ENCODE data around the gene RMRP. TPM values are rescaled to one million over a fixed set of nuclear protein-coding genes. Genes with fewer than 3 reads are reported as not detected.
A peak's percentile ranks its signal among the peaks of the same experiment; 100 is the strongest.

Gene RMRP
- polyA plus RNA-seq, 1 of the 3 experiments (the other 2 are of a cell fraction) = 64.9 TPM

DNA sequence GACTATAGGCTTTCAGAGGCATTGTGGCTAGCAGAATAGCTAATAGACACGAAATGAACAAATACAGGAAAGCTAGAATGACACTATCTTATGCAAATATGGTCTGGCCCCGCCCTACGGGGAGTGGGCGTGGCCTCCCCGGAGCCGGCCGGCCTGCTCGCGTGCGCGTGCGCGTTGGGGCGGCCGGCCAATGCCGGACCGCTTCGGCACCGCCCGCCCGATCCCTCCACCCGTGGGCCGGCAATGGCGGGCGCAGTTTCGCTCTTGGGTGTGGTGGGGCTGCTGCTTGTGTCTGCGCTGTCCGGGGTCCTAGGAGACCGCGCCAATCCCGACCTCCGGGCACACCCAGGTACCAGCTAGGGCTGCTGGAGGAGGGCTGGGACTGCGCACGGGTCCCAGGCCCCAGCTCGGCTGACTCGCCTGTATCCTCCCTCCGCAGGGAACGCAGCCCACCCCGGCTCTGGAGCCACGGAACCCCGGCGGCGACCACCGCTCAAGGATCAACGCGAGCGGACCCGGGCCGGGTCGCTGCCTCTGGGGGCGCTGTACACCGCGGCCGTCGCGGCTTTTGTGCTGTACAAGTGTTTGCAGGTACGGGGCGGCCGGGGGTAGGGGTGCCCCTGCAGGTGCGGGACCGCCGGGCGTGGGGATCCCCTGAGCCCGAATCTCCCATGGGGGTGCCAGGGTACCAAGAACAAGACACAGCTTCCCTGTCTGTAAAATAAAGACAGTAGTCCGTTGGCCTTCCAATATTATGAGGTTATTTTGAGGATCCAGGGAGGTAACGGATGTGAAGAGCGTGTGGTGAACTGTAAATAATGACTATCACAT, 533 bp upstream of the RMRP start, which contains the start of gene CCDC107 (continued):
- TF ChIP-seq, protein P1, sequence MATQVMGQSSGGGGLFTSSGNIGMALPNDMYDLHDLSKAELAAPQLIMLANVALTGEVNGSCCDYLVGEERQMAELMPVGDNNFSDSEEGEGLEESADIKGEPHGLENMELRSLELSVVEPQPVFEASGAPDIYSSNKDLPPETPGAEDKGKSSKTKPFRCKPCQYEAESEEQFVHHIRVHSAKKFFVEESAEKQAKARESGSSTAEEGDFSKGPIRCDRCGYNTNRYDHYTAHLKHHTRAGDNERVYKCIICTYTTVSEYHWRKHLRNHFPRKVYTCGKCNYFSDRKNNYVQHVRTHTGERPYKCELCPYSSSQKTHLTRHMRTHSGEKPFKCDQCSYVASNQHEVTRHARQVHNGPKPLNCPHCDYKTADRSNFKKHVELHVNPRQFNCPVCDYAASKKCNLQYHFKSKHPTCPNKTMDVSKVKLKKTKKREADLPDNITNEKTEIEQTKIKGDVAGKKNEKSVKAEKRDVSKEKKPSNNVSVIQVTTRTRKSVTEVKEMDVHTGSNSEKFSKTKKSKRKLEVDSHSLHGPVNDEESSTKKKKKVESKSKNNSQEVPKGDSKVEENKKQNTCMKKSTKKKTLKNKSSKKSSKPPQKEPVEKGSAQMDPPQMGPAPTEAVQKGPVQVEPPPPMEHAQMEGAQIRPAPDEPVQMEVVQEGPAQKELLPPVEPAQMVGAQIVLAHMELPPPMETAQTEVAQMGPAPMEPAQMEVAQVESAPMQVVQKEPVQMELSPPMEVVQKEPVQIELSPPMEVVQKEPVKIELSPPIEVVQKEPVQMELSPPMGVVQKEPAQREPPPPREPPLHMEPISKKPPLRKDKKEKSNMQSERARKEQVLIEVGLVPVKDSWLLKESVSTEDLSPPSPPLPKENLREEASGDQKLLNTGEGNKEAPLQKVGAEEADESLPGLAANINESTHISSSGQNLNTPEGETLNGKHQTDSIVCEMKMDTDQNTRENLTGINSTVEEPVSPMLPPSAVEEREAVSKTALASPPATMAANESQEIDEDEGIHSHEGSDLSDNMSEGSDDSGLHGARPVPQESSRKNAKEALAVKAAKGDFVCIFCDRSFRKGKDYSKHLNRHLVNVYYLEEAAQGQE (IDR thresholded peaks at IDR 0.05; ENCODE audit: low read depth, low read length) = 0 out of 2 replicates have a peak, but pooled peaks have one; percentile 41
- TF ChIP-seq MEF2A (IDR thresholded peaks at IDR 0.05; ENCODE audit: borderline replicate concordance, low read depth) = no peak
- no peak for TF ChIP-seq FOXM1 (IDR thresholded peaks at IDR 0.05; ENCODE audit: low read depth)
- TF ChIP-seq, protein P2, sequence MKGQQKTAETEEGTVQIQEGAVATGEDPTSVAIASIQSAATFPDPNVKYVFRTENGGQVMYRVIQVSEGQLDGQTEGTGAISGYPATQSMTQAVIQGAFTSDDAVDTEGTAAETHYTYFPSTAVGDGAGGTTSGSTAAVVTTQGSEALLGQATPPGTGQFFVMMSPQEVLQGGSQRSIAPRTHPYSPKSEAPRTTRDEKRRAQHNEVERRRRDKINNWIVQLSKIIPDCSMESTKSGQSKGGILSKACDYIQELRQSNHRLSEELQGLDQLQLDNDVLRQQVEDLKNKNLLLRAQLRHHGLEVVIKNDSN (IDR thresholded peaks at IDR 0.05; ENCODE audit: borderline replicate concordance, low read depth) = no peak; the same call in 1 of the 2 replicates
- TF ChIP-seq, protein P3, sequence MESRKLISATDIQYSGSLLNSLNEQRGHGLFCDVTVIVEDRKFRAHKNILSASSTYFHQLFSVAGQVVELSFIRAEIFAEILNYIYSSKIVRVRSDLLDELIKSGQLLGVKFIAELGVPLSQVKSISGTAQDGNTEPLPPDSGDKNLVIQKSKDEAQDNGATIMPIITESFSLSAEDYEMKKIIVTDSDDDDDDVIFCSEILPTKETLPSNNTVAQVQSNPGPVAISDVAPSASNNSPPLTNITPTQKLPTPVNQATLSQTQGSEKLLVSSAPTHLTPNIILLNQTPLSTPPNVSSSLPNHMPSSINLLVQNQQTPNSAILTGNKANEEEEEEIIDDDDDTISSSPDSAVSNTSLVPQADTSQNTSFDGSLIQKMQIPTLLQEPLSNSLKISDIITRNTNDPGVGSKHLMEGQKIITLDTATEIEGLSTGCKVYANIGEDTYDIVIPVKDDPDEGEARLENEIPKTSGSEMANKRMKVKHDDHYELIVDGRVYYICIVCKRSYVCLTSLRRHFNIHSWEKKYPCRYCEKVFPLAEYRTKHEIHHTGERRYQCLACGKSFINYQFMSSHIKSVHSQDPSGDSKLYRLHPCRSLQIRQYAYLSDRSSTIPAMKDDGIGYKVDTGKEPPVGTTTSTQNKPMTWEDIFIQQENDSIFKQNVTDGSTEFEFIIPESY (IDR thresholded peaks at IDR 0.05; ENCODE audit: borderline replicate concordance, low read depth) = no peak
- TF ChIP-seq FOXJ3 (CRISPR knock-in tag; IDR thresholded peaks at IDR 0.05) = no peak
- no peak; the same call in 1 of the 2 replicates for TF ChIP-seq TCF12 (IDR thresholded peaks at IDR 0.05)
- TF ChIP-seq EZH2phosphoT487 (IDR thresholded peaks at IDR 0.05; ENCODE audit: borderline replicate concordance, low read depth) = no peak
- no peak for TF ChIP-seq ELF1 (IDR thresholded peaks at IDR 0.05)
- TF ChIP-seq, protein P4, sequence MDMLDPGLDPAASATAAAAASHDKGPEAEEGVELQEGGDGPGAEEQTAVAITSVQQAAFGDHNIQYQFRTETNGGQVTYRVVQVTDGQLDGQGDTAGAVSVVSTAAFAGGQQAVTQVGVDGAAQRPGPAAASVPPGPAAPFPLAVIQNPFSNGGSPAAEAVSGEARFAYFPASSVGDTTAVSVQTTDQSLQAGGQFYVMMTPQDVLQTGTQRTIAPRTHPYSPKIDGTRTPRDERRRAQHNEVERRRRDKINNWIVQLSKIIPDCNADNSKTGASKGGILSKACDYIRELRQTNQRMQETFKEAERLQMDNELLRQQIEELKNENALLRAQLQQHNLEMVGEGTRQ (IDR thresholded peaks at IDR 0.05; ENCODE audit: borderline replicate concordance, low read depth, low read length) = no peak
- TF ChIP-seq TEAD4 (IDR thresholded peaks at IDR 0.05; ENCODE audit: borderline replicate concordance, insufficient read depth) = no peak
- TF ChIP-seq SIN3A (IDR thresholded peaks at IDR 0.05; ENCODE audit: borderline replicate concordance, low read depth, low read length) = 0 out of 2 replicates have a peak, but pooled peaks have one; percentile 59
- peak; percentile 25; the same call in 1 of the 2 replicates for TF ChIP-seq RAD21 (IDR thresholded peaks at IDR 0.05; ENCODE audit: low read length)
- TF ChIP-seq YY1 (IDR thresholded peaks at IDR 0.05; ENCODE audit: low read depth) = peak; percentile 84
- no peak for TF ChIP-seq GATA2 (CRISPR knock-in tag; IDR thresholded peaks at IDR 0.05)
- TF ChIP-seq RFX5 (IDR thresholded peaks at IDR 0.05; ENCODE audit: low read length) = no peak
- no peak; the same call in 1 of the 2 replicates for TF ChIP-seq SMC3 (IDR thresholded peaks at IDR 0.05; ENCODE audit: low read depth, low read length)
- no peak for TF ChIP-seq GABPA (IDR thresholded peaks at IDR 0.05; ENCODE audit: low read depth)
- no peak for TF ChIP-seq FOSL2 (IDR thresholded peaks at IDR 0.05; ENCODE audit: borderline replicate concordance, low read depth)
